A673 (cell line): ENCODE measurements around the gene GARNL3.

Experiments
- CTCF ChIP-seq: fragments of 300-800, 200-600 bp; sonication (generic); conservative IDR thresholded peaks from 2 replicates; pipeline ENCODE4 v1.5.1; 2017; ENCODE audit warnings: low read depth, mild to moderate bottlenecking, antibody characterized with exemption, low read length, moderate library complexity, mixed read lengths
- EZH2 ChIP-seq: fragments of 200-600 bp; sonication (generic); IDR thresholded peaks from 2 replicates; pipeline ENCODE4 v1.6.1; 2017; ENCODE audit warnings: borderline replicate concordance, low read depth, mild to moderate bottlenecking, mixed read lengths, antibody characterized with exemption, low read length; ENCODE audit not compliant: poor library complexity, severe bottlenecking

GRCh38 chr9:127393645-127394044, 129.1 kb downstream of the GARNL3 start:
- TF ChIP-seq CTCF (no peak; the same call in 1 of the 2 replicates), EZH2 (no peak)
